Heart right ventricle (tissue), 16 donors: Measurements from ENCODE around the gene ANGPTL1. TPM values are rescaled to one million over a fixed set of nuclear protein-coding genes. Genes with fewer than 3 reads are reported as not detected.
A peak's percentile ranks its signal among the peaks of the same experiment; 100 is the strongest.

Experiments used
- ATAC-seq, 8 donors: fragments of 200-7000 bp; cut with Tn5 transposase; one replicate each; pipeline ENCODE4 v1.9.1; 2020; ENCODE audit warnings: mild to moderate bottlenecking in 8 of 8, moderate library complexity in 8 of 8, moderate number of reproducible peaks in 1 of 8
- DNase-seq, 2 donors: peaks; one replicate each; pipeline ENCODE4 v3.0.0-alpha.2; 2020
- H3K27ac ChIP-seq, 10 donors: fragments of 200-600 bp; sonication (generic) in 2 of 10; one replicate each; pipeline versions ENCODE4 v1.5.0 to v1.8.0; 2020 to 2022; ENCODE audit warnings: mild to moderate bottlenecking in 3 of 10
- H3K27me3 ChIP-seq, 7 donors: fragments of 200-600 bp; one replicate each; pipeline ENCODE4 v1.8.0; 2021 to 2022; ENCODE audit warnings: mild to moderate bottlenecking in 2 of 7
- H3K36me3 ChIP-seq, 9 donors: fragments of 200-600 bp; sonication (generic) in 1 of 9; one replicate each; pipeline versions ENCODE4 v1.5.0 to v1.8.0; 2020 to 2022; ENCODE audit warnings: mild to moderate bottlenecking in 2 of 9
- H3K4me1 ChIP-seq, 9 donors: fragments of 200-600 bp; sonication (generic) in 1 of 9; one replicate each; pipeline versions ENCODE4 v1.5.0 to v1.8.0; 2020 to 2022; ENCODE audit warnings: mild to moderate bottlenecking in 4 of 9
- H3K4me3 ChIP-seq, 10 donors: fragments of 200-600 bp; sonication (generic) in 2 of 10; one replicate each; pipeline versions ENCODE4 v1.5.0 to v1.8.0; 2020 to 2022; ENCODE audit warnings: mild to moderate bottlenecking in 7 of 10, moderate library complexity in 2 of 10
- H3K9me3 ChIP-seq, 11 donors: fragments of 200-600 bp in 10 of 11; sonication (generic) in 2 of 11; one replicate each; pipeline versions ENCODE4 v1.5.0 to v1.8.0; 2013 to 2022; ENCODE audit warnings: mild to moderate bottlenecking in 2 of 11, control low read depth in 1 of 11, moderate library complexity in 1 of 11
- CTCF ChIP-seq, 9 donors: fragments of 200-600 bp; sonication (generic) in 2 of 9; IDR thresholded peaks; one replicate each; pipeline versions ENCODE4 v1.5.0 to v1.8.0; 2021 to 2022; ENCODE audit warnings: antibody characterized with exemption in 9 of 9, mild to moderate bottlenecking in 5 of 9, moderate library complexity in 1 of 9
- WGBS, 2 donors: extraction: QIAGEN DNeasy Blood & Tissue Kit; methylation state at CpG; one replicate each; pipeline ENCODE4 v1.1.7; 2013; ENCODE audit warnings: inconsistent platforms in 1 of 2; 5-methylcytosine and 5-hydroxymethylcytosine counted together
- intact Hi-C, 10 donors: fragments of 100-400 bp; cut with DNase I; formaldehyde crosslinking; loops; one replicate each; pipeline versions ENCODE4 v1.11.1 to v1.14.2; 2022
- polyA plus RNA-seq, 2 donors: library from polyadenylated mRNA; stranded (reverse); fragments of 200-250 nt; gene quantifications; one replicate each; pipeline ENCODE4 v1.2.3, GENCODE V29; 2013
- total RNA-seq, 10 donors: library from RNA; stranded (reverse); fragmentation: NEBNext Ultra II Directional in 3 of 10; extraction: Animal tissue kit (Norgen Biotek cat#: 25700) in 3 of 10; gene quantifications; one replicate each; pipeline versions ENCODE4 v1.2.1 to v1.2.4, GENCODE V29; 2021 to 2023
- donor health status: Arrhythmogenic right ventricular cardiomyopathy.
- donor health status: ischemic (EF 13 %, LVEDD 7.1; RV severe dilation, severe dysfunction).
- donor health status: healthy with polysubstance abuse.
- donor health status: DM: no; HTN: yes; CAD: no.
- donor health status: DM: no; HTN: no; CAD: no.
- donor health status: ischemic (EF 25% LVEDD 6.9; RV normal size, moderate dysfunction).
- donor health status: ischemic (EF 25% LVEDD 5.7; RV mildly dilated, moderate dysfunction).
- donor health status: healthy.
- donor health status: DM: yes; HTN: yes; CAD: no.
- donor health status: Ischemic cardiomyopathy.
- donor health status: ischemic (EF 35%, LVEDD 5.7; RV mildly dilated, moderate dysfunction).
- donor health status: nonischemic (EF 11% LVEDD 7.7; RV severe dilation, severe dysfunction).
- donor health status: DM: yes; HTN: yes; CAD: no.
- donor health status: PGD.
- donor health status: ischemic (EF 29% LVEDD 5.4; RV normal size, mild dysfunction).
- donor health status: nonischemic (EF 23%, LVEDD 6.1; RV moderate dilation, normal function).

Gene ANGPTL1
- total and polyA plus RNA-seq, 12 donors: 6.1 to 35.2 (median 13.5) TPM

- no peak for TF ChIP-seq CTCF (IDR thresholded peaks at IDR 0.05)
- Histone ChIP-seq H3K4me3 (peak overlapping the region in 9 of 10 donors; percentile 10 to 50 (median 42)), H3K36me3 (peaks cover 0 to 9% (median 0%) of the 10 kb centered on the region in 9 donors), H3K4me1 (peaks cover 0 to 45% (median 16%) of the 10 kb centered on the region in 9 donors), H3K9me3 (no peaks in the 10 kb centered on the region), H3K27ac (peak overlapping the region in 8 of 10 donors; percentile 9 to 79 (median 48)), H3K27me3 (no peaks in the 10 kb centered on the region)
- intact Hi-C loops: loop anchor here in 1 of 10 donors (5.0 kb wide), 1 partner anchor 68 kb away; no protein-coding TSS in a partner anchor
- 57 to 58% methylated on average over 3 of the region's 3 CpGs for WGBS, 2 donors
- ATAC-seq (peak in 5 of 8 donors; percentile 53 to 67 (median 61)), DNase-seq (no peak)
These were observed 1.7 kb downstream of the ANGPTL1 start for GRCh38 chr1:178869119-178869697.

- peaks cover 0 to 9% (median 0%) of the 10 kb centered on the region in 9 donors for H3K36me3 ChIP-seq
- no peaks in the 10 kb centered on the region for H3K27me3 ChIP-seq
- peak overlapping the region in 8 of 10 donors; percentile 15 to 79 (median 55) for H3K27ac ChIP-seq
- ATAC-seq (no peak), DNase-seq (no peak)
- TF ChIP-seq CTCF (IDR thresholded peaks at IDR 0.05): no peak
- peaks cover 0 to 50% (median 16%) of the 10 kb centered on the region in 9 donors for H3K4me1 ChIP-seq
- H3K4me3 ChIP-seq: peak overlapping the region in 9 of 10 donors; percentile 10 to 50 (median 42)
- no peaks in the 10 kb centered on the region for H3K9me3 ChIP-seq
- intact Hi-C loops: loop anchor here in 1 of 10 donors (5.0 kb wide), 1 partner anchor 69 kb away; no protein-coding TSS in a partner anchor
- 54 to 77% methylated on average over 1 of the region's 1 CpG for WGBS, 2 donors
These were observed 2.2 kb downstream of the ANGPTL1 start for GRCh38 chr1:178868706-178869105.

GRCh38 chr1:178867670-178868069 is 3.2 kb downstream of the ANGPTL1 start:
- Histone ChIP-seq H3K4me1 (peaks cover 0 to 46% (median 21%) of the 10 kb centered on the region in 9 donors), H3K36me3 (peaks cover 0 to 9% (median 0%) of the 10 kb centered on the region in 9 donors), H3K27ac (peak overlapping the region in 9 of 10 donors; percentile 8 to 79 (median 54)), H3K4me3 (peak overlapping the region in 9 of 10 donors; percentile 10 to 50 (median 42)), H3K9me3 (no peaks in the 10 kb centered on the region), H3K27me3 (no peaks in the 10 kb centered on the region)
- ATAC-seq (no peak), DNase-seq (no peak)
- WGBS, 2 donors: 51 to 62% methylated on average over 5 of the region's 5 CpGs
- no peak for TF ChIP-seq CTCF (IDR thresholded peaks at IDR 0.05)
- intact Hi-C loops: loop anchor here in 1 of 10 donors (5.0 kb wide), 1 partner anchor 70 kb away; no protein-coding TSS in a partner anchor

GRCh38 chr1:178864326-178864725 is 6.6 kb downstream of the ANGPTL1 start:
- DNase-seq (no peak), ATAC-seq (no peak)
- WGBS, 2 donors: 77 to 85% methylated on average over 6 of the region's 6 CpGs
- H3K9me3 ChIP-seq: no peaks in the 10 kb centered on the region
- no peak overlapping the region for H3K27ac ChIP-seq
- TF ChIP-seq CTCF (IDR thresholded peaks at IDR 0.05): no peak
- intact Hi-C loops: no loop called here
- H3K4me3 ChIP-seq: no peak overlapping the region
- peaks cover 0 to 29% (median 6%) of the 10 kb centered on the region in 9 donors for H3K4me1 ChIP-seq
- H3K27me3 ChIP-seq: no peaks in the 10 kb centered on the region
- H3K36me3 ChIP-seq: peaks cover 0 to 9% (median 0%) of the 10 kb centered on the region in 9 donors
